SJSA1 (cell line): Measurements from ENCODE around the gene ATP2A3. TPM values are rescaled to one million over a fixed set of nuclear protein-coding genes. Genes with fewer than 3 reads are reported as not detected.
A peak's percentile ranks its signal among the peaks of the same experiment; 100 is the strongest.

Experiments used
- DNase-seq, 2 experiments: peaks; one replicate each; pipeline ENCODE4 v3.0.0-alpha.2; 2015 to 2020; ENCODE audit warnings: low spot score in 2 of 2, low read depth in 1 of 2
- H3K27ac ChIP-seq: fragments of 250-450 bp; sonication (Bioruptor Pico); 2 replicates; pipeline ENCODE4 v1.5.1; 2020; ENCODE audit warnings: mild to moderate bottlenecking, moderate library complexity
- H3K27me3 ChIP-seq: fragments of 250-450 bp; sonication (Bioruptor Pico); replicated peaks from 2 replicates; pipeline ENCODE4 v1.5.1; 2020; ENCODE audit warnings: mild to moderate bottlenecking, moderate library complexity
- H3K36me3 ChIP-seq: fragments of 250-450 bp; sonication (Bioruptor Pico); 2 replicates; pipeline ENCODE4 v1.5.1; 2020; ENCODE audit warnings: mild to moderate bottlenecking
- H3K4me1 ChIP-seq: fragments of 250-450 bp; sonication (Bioruptor Pico); replicated peaks from 2 replicates; pipeline ENCODE4 v1.6.1; 2021; ENCODE audit warnings: mild to moderate bottlenecking
- H3K4me3 ChIP-seq: fragments of 250-450 bp; sonication (Bioruptor Pico); 2 replicates; pipeline ENCODE4 v1.5.1; 2020; ENCODE audit warnings: mild to moderate bottlenecking
- H3K9me3 ChIP-seq: fragments of 250-450 bp; sonication (Bioruptor Pico); replicated peaks from 2 replicates; pipeline ENCODE4 v1.5.1; 2020; ENCODE audit warnings: mild to moderate bottlenecking
- total RNA-seq: library from RNA; depleted of rRNA; stranded (reverse); fragments of >200 nt; shearing (Covaris generic); gene quantifications from 2 replicates; pipeline ENCODE4 v1.2.3, GENCODE V29; 2014

ATP2A3 gene
- total RNA-seq, 1 experiment from 2014 or later: 0.89 TPM

GRCh38 chr17:3961564-3962047 lies 2.6 kb downstream of the ATP2A3 start:
- no peak for DNase-seq
- no peak overlapping the region for H3K4me3 ChIP-seq
- no peaks in the 10 kb centered on the region for H3K9me3 ChIP-seq
- no peak overlapping the region for H3K27ac ChIP-seq
- no peaks in the 10 kb centered on the region for H3K36me3 ChIP-seq
- peaks cover 29% of the 10 kb centered on the region for H3K4me1 ChIP-seq
- peaks cover 15% of the 10 kb centered on the region for H3K27me3 ChIP-seq

GRCh38 chr17:3960764-3961163 lies 3.5 kb downstream of the ATP2A3 start:
- Histone ChIP-seq H3K27ac (no peak overlapping the region), H3K27me3 (peaks cover 15% of the 10 kb centered on the region), H3K9me3 (no peaks in the 10 kb centered on the region), H3K36me3 (no peaks in the 10 kb centered on the region), H3K4me1 (peaks cover 29% of the 10 kb centered on the region), H3K4me3 (no peak overlapping the region)
- DNase-seq: no peak

GRCh38 chr17:3959921-3960601 lies 4.2 kb downstream of the ATP2A3 start:
- H3K27ac ChIP-seq: no peak overlapping the region
- H3K27me3 ChIP-seq: peaks cover 15% of the 10 kb centered on the region
- H3K36me3 ChIP-seq: no peaks in the 10 kb centered on the region
- no peaks in the 10 kb centered on the region for H3K9me3 ChIP-seq
- DNase-seq: no peak
- H3K4me1 ChIP-seq: peaks cover 25% of the 10 kb centered on the region
- H3K4me3 ChIP-seq: no peak overlapping the region

DNA sequence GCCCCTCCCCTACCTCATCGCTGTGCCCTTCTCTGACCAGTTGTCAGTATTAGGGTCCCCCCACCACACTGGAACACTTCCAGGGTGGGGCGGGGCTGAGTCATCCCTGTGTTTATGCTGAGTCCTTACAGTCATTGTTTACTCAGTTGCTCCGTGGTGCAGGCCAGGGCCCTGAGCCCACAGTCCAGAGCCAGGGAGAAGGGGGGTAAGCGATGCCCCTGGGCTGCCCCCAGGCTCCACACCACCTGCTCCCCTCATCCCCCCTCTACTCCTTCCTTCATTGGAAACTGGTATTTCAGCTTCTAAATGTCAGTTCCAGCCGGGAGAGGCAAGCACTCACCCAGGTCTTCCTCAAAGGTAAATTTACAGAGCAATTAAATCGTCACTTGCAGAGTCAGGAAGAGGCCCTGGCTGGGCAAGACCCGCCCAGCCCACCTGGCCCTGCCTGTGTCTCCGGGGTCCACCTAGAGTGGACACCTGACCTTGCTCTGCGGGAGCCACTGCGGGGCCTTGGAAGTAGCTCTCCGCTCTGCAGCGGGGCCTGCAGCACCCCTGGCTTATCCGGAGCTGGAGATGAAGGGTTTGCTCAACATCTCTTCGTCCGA lies 4.8 kb downstream of the ATP2A3 start:
- Histone ChIP-seq H3K36me3 (no peaks in the 10 kb centered on the region), H3K27ac (no peak overlapping the region), H3K4me3 (no peak overlapping the region), H3K4me1 (peaks cover 18% of the 10 kb centered on the region), H3K9me3 (no peaks in the 10 kb centered on the region), H3K27me3 (peaks cover 11% of the 10 kb centered on the region)
- peak; percentile 65 to 82 for DNase-seq

- no peaks in the 10 kb centered on the region for H3K27me3 ChIP-seq
- H3K36me3 ChIP-seq: no peaks in the 10 kb centered on the region
- H3K4me3 ChIP-seq: no peak overlapping the region
- H3K9me3 ChIP-seq: no peaks in the 10 kb centered on the region
- peaks cover 13% of the 10 kb centered on the region for H3K4me1 ChIP-seq
- H3K27ac ChIP-seq: no peak overlapping the region
- no peak for DNase-seq
Measured at GRCh38 chr17:3957735-3958599, 6.3 kb downstream of the ATP2A3 start.

GRCh38 chr17:3956983-3957382 lies 7.3 kb downstream of the ATP2A3 start:
- H3K27ac ChIP-seq: no peak overlapping the region
- H3K4me1 ChIP-seq: peaks cover 13% of the 10 kb centered on the region
- H3K27me3 ChIP-seq: no peaks in the 10 kb centered on the region
- no peaks in the 10 kb centered on the region for H3K9me3 ChIP-seq
- H3K36me3 ChIP-seq: no peaks in the 10 kb centered on the region
- no peak for DNase-seq
- H3K4me3 ChIP-seq: no peak overlapping the region

DNA sequence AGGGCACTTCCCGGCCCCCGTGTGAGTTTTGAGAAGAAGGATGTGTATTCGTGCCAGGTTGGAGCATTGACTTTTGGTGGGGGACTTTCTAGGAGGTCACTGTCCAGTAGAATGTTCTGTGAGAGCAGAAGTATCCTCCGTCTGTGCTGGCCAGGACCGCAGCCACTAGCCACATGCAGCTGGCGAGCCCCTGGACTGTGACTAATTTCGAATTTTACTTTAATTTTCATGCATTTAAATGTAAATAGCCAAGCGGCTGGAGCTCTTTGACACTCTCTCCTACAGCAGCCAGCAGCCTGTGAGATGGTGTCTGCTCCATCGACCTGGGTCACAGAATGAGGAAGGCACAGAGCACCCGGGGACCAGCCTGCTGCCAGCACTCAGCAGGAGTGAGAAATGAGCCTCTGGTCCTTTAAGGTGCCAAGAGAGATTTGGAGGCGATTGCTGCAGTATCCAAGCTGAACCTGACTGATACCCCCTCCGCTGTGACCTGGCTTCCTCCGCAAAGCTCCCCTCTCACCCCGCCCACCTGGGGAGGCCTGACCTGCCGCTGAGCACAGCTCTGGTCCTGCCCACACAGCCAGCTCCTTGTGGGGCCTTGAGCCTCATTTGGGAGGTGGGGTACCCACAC lies 7.8 kb downstream of the ATP2A3 start:
- Histone ChIP-seq H3K4me3 (no peak overlapping the region), H3K9me3 (no peaks in the 10 kb centered on the region), H3K4me1 (peaks cover 13% of the 10 kb centered on the region), H3K27me3 (no peaks in the 10 kb centered on the region), H3K36me3 (no peaks in the 10 kb centered on the region), H3K27ac (no peak overlapping the region)
- DNase-seq: no peak

DNA sequence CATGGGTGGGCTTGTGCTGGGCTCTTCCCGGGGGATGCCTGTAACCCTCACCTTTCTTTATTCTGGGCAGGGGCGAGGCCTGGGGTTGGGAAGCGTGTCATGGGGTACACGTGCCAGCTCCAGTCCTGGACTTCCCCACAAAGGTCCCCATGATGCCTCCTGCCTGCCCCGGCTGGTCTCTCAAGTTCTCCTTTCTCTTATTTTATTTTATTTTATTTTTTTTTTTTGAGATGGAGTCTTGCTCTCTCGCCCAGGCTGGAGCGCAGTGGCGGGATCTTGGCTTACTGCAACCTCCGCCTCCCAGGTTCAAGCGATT lies 8.6 kb downstream of the ATP2A3 start:
- H3K4me1 ChIP-seq: peaks cover 13% of the 10 kb centered on the region
- H3K9me3 ChIP-seq: no peaks in the 10 kb centered on the region
- DNase-seq: no peak
- H3K27me3 ChIP-seq: no peaks in the 10 kb centered on the region
- no peak overlapping the region for H3K27ac ChIP-seq
- H3K36me3 ChIP-seq: no peaks in the 10 kb centered on the region
- H3K4me3 ChIP-seq: no peak overlapping the region

DNA sequence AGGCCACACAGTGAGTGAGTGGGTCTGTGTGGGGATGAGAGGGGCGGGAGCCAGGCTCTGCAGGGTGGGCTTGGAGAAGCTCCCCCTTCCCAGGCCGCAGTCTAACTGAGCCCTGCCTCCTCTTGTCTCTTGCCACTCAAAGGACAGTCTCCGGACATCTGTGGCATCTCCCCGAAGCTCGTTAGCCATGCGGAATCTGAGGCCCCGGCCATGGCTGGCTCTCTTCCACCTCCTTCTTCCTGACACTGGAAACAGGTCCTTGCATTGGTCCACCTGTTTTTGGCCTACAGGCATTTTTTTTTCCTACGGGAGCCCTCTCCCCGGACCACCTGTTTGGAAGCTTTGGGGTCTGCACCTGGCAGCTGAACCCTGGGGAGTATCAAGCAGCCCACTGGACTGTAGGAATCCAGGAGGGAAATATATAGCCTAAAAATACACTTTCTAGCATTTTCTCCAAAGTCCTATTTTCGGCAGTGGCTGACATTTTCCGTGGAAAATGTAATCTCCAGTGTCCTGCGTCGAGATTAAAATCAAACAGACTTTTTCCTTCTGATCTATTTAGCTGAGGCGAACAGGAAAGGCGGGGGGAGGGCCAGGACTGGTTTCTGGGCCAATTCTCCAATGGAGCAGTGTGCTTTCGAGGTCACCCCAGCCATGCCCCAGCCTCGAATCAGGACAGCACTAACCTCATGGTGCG lies 9.1 kb downstream of the ATP2A3 start:
- DNase-seq: no peak
- Histone ChIP-seq H3K27ac (no peak overlapping the region), H3K27me3 (no peaks in the 10 kb centered on the region)

DNA sequence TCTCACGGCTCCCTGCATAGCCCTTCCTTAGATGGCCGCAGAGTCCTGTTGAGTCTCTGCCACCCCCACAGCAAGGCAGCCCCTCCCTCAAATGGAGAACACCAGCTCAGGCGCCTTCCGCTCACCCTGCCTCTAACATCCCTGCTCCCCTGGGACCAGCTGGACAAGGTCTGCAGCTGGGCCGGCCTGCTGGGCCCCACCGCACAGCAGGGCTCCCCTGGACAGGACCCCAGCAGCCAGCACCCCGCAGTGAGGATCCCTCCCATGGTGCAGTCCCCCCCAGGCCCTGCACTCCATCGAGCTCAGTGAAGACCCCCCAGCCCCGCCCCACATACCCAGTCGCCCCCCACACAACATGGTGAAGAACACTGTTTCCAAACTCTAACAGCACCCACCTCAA lies 10.2 kb downstream of the ATP2A3 start:
- Histone ChIP-seq H3K9me3 (no peaks in the 10 kb centered on the region), H3K27me3 (no peaks in the 10 kb centered on the region), H3K36me3 (no peaks in the 10 kb centered on the region), H3K4me3 (no peak overlapping the region), H3K27ac (no peak overlapping the region), H3K4me1 (peaks cover 2% of the 10 kb centered on the region)
- DNase-seq: no peak

More for the DNA sequence above, 9.1 kb downstream of the ATP2A3 start:
- Histone ChIP-seq H3K4me1 (peaks cover 12% of the 10 kb centered on the region), H3K4me3 (no peak overlapping the region), H3K36me3 (no peaks in the 10 kb centered on the region), H3K9me3 (no peaks in the 10 kb centered on the region)

- no peak for DNase-seq
- Histone ChIP-seq H3K4me3 (no peak overlapping the region), H3K27ac (no peak overlapping the region), H3K36me3 (no peaks in the 10 kb centered on the region), H3K27me3 (no peaks in the 10 kb centered on the region), H3K9me3 (no peaks in the 10 kb centered on the region), H3K4me1 (no peaks in the 10 kb centered on the region)
Measured at GRCh38 chr17:3953542-3953941, 10.7 kb downstream of the ATP2A3 start.

DNA sequence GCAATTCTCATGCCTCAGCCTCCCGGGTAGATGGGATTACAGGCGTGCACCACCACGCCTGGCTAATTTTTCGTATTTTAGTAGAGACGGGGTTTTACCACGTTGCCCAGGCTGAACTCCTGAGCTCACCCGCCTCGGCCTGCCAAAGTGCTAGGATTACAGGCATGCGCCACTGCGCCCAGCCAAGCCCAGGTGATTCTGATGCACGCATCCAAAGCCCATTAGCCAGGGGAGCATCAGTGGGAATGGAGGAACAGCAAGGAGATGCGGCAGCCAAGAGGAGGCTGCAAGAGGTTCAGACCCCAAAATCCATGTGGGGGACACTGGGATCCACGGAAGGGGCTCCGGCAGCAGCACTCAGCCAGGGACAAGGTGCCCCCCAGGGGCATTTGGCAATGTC lies 12.1 kb downstream of the ATP2A3 start:
- Histone ChIP-seq H3K27me3 (no peaks in the 10 kb centered on the region), H3K4me1 (no peaks in the 10 kb centered on the region), H3K27ac (no peak overlapping the region), H3K36me3 (no peaks in the 10 kb centered on the region), H3K9me3 (no peaks in the 10 kb centered on the region), H3K4me3 (no peak overlapping the region)
- no peak for DNase-seq

- Histone ChIP-seq H3K27ac (no peak overlapping the region), H3K27me3 (no peaks in the 10 kb centered on the region), H3K4me1 (no peaks in the 10 kb centered on the region), H3K36me3 (no peaks in the 10 kb centered on the region), H3K9me3 (no peaks in the 10 kb centered on the region), H3K4me3 (no peak overlapping the region)
- no peak for DNase-seq
Measured at GRCh38 chr17:3951420-3951819, 12.8 kb downstream of the ATP2A3 start.
